HG02759 (cell line): ENCODE measurements around the gene FBXL19.
A peak's percentile ranks its signal among the peaks of the same experiment; 100 is the strongest.
"Not testable (repeated sequence)": the region's sequence is repeated elsewhere in the genome, so short reads cannot be mapped to it uniquely, and the experiment has no call there.

Source experiments
- ATAC-seq: cut with Tn5 transposase; IDR thresholded peaks from one replicate; pipeline ENCODE4 v1.9.1; 2021; ENCODE audit warnings: mild to moderate bottlenecking, moderate library complexity; ENCODE audit not compliant: unreplicated experiment

Gene FBXL19

GRCh38 chr16:30923554-30924075 is at the start of gene FBXL19:
FBXL19 (plus strand) TSS chr16:30923572; CDS start chr16:30925755, 2,183 bp downstream.
- no peak for ATAC-seq

GRCh38 chr16:30874244-30874820 is 49.0 kb upstream of the FBXL19 start:
- no peak for ATAC-seq

- ATAC-seq, result peak; percentile 83
Measured at GRCh38 chr16:30874821-30875717, 48.3 kb upstream of the FBXL19 start.

DNA sequence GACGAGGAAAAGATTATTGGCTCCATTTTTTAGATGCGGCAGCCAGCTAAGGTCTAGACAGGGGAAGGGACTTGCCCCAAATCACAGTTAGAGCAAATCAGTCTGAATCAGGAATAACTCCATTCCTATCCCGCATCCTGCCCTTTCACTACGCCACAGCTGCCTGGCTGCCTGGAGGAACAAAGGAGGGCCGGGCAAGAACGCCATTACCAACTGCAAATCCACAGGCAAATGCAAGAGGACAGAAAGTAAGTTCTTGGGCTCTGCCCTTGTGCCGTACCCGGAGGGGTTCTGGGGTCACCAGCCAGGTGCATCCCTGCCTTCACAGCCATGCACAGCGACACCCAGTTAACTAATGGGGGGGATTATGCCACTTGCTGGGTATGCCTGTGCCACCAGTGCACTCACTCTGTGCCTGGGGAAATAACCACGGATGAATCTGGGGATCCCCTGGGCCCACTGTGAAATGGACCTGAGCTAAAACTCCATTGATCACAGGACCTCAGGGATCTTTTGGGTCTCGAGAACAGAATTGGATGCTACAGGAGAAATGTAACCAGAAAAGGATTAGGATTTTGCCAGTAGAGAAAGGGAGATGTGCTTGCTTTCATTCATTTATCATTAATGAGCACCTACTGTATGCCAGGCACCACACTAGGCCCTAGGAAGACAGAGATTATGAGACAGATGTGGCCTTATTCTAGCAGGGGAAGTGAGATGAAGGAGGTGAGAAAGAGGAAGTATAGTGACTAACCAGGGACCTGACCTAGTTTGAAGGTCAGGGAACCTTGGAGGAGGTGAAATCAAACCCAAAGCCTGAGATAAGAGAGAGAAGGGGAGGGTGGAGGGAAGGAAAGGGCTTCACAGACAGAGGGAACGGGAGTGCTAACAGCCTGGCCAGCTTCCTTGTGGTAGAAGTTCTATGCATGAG is 47.2 kb upstream of the FBXL19 start:
- peak; percentile 28 for ATAC-seq

DNA sequence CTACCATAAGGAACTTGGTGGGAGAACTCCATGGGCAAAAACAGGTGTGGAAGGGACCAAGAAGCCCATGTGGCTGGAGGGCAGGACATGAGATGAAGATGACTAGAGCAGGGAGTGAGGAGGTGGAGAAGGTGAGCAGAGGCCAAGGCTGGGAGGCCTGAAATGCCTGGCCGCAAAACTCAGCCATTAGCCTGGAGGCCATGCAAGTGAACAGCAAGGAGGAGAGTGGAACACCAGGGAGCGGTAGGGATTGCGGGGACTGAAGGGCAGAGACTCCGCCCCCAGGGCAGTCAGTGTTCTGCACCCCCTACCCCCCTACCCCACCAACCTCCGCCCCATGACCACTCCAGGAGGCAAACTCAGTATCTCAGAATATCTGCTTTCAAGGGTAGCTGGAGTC is 46.5 kb upstream of the FBXL19 start:
- ATAC-seq, result no peak

- ATAC-seq, result no peak
Measured at GRCh38 chr16:30882429-30883310, 40.7 kb upstream of the FBXL19 start.

DNA sequence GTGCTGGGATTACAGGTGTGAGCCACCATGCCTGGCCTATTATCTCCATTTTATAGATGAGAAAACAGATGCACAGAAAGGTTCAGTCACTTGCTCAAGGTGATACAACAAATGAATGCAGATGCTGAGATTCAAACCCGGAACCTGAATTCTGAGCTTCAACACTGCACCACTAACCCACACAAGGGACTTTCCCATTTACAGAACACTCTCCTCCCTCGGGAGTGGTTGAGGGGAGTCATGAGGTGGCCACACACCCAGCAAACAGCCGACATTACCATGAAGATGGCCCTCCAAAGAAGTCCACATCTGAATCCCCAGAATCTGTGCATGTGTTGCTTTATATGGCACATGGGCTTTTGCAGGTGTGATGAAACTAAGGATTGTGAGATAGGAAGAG is 38.6 kb upstream of the FBXL19 start:
- ATAC-seq, result no peak

DNA sequence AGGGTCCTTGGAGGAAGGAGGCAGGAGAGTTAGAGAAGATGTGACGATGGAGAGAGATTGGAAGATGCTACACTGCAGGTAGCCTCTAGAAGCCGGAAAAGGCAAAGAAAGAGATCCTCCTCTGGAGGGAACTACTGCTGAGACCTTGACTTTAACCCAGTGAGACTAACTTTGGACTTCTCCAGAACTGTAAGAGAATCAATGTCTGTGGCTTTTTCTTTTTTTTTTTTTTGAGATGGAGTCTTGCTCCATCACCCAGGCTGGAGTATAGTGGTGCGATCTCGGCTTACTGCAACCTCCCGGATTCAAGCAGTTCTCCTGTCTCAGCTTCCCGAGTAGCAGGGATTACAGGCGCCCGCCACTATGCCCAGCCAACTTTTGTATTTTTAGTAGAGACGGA is 38.2 kb upstream of the FBXL19 start:
- ATAC-seq, result no peak

- ATAC-seq, result no peak
Measured at GRCh38 chr16:30886145-30886544, 37.2 kb upstream of the FBXL19 start.

DNA sequence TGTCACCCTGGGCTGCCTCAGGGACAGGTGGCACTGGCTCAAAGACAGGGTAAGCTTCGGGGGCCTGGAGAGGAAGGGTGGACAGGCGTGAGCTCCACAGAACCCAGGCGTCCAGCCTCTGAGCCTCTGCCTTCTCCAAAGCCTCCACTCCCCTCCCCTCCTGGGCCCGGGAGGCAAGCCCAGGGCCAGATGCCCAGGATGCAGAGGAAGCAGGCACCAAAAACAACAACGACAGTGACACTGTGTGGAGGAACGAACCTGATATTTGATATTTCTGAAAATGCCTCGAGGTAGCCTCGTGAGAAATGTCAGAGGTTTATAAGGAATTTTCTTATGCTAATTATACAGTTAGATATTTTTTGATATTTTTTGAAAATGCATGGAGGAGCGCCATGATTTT is 35.4 kb upstream of the FBXL19 start:
- ATAC-seq, result no peak

DNA sequence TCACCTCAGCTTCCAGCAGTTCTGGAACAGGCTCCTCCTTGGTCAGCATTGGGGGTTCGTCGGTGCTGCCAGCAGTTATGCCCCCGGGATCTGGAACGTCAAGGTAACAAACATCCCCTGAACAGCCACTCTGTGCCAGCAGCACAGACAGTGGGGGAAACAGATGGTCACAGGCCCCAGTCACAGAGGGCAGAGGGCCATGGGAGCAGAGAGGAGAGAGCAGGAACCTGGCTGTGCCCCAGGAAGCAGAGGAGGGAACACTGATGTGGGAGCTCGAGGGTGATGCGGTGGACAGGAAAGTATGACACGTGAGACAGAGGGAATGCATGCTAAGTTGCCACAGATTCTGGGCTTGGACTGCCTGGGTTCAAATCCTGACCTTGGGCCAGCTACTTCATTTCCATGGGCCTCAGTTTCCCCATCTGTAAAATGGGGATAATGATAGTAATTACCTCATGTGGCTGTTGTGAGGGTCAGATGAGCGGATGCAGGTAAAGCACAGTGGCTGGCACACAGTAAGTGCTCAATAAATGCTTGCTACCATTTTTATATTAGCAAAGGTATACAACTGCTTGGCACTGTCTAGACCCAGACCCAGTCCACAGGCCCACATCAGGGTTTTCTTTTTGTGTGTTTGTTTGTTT is 34.4 kb upstream of the FBXL19 start:
- ATAC-seq, result no peak

- ATAC-seq, result no peak
Measured at GRCh38 chr16:30889721-30890120, 33.7 kb upstream of the FBXL19 start.

- not testable (repeated sequence) for ATAC-seq
Measured at GRCh38 chr16:30891043-30891823, 32.1 kb upstream of the FBXL19 start.

GRCh38 chr16:30892670-30893416 is 30.5 kb upstream of the FBXL19 start:
- ATAC-seq, result no peak

DNA sequence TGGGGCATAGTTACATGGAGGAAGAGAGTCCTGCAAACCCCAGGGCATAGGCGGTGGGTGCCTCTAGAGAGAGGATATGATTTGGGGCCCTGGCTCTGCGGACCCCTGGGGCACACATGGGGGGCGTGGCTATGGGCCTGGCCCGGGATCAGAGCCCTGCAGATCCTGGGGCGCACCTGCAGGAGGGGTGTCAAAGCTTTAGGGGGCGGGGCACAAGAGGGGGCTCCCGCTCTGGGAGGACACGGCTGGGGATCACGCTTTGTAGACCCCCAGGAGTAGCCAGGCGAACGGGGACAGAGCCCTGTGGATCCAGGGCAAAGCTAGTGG is 30.0 kb upstream of the FBXL19 start:
- peak; percentile 1 for ATAC-seq

- peak; percentile 80 for ATAC-seq
Measured at GRCh38 chr16:30893744-30894539, 29.4 kb upstream of the FBXL19 start, which contains the start of gene BCL7C. BCL7C (minus strand) TSS chr16:30894077; CDS start chr16:30893944, 133 bp downstream.
